ENCODE data around the gene ACYP2.

ACYP2 gene

DNA sequence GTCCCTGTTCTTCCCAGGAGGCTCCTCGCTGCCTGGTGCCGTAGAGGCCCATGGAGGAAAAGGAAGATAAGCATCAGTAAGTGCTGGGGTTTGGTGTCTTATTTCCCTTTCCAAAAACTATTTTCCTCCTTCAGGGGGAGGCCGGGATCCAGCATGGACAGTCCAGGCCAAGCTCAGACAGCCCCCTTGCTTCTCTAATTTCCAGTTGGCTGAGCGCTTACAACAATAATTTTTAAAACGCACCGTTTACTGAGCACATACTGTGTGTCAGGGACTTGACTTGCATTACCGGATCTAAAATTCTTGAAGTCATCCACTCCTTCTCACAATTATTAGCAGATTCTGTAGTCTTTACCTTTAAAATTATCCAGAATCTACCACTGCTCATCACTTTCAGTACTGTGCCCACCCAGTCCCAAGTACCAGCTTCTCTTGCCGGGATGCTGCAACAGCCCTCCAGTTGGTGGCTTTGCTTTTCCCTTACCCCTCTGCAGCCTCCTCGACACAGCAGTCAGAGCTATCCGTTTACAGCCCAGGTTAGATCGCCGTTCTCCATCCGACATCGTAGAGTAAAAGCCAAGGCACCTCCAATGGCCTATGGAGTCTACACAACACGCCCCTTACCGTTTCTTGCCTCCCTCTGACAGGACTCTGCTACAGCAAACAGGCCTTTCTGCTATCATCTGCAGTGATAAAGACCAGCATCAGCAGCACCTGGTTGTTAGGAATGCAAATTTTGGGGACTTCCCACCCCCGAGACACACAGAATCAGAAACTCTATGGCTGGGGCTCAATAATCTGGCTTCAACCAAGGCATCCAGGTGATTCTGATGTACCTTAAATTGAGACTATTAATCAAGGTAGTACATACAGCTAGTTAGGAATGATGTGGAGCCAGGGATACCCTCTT, 215.8 kb downstream of the ACYP2 start:
- DNase-seq, result no peak

DNA sequence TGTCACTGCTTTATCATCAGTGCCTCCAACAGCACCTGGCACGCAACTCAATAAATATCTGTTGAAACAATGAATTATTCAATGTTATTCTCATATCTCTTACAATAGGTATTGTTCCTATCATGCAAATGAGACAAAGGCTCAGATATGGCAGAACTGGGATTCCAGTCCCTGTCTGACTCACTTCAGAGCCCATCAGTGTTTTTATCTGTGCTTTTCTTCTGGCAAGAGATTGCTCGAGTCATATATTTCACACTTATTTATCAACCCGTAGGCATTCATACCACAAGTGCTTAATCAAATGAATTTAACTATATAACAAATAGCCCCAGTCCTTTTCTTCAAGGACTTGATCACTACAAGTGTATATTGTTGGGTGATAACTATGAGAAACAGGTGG, 217.0 kb downstream of the ACYP2 start:
- Histone ChIP-seq H3K9me3 (ENCODE audit: severe bottlenecking) (no peaks in the 10 kb centered on the region), H3K27me3 (ENCODE audit: insufficient read depth, low read depth, severe bottlenecking) (no peaks in the 10 kb centered on the region), H3K4me3 (ENCODE audit: low read depth, low read length) (no peak overlapping the region), H3K36me3 (no peaks in the 10 kb centered on the region), H3K27ac (no peak overlapping the region)
- no peak for DNase-seq
- TF ChIP-seq, protein P1, sequence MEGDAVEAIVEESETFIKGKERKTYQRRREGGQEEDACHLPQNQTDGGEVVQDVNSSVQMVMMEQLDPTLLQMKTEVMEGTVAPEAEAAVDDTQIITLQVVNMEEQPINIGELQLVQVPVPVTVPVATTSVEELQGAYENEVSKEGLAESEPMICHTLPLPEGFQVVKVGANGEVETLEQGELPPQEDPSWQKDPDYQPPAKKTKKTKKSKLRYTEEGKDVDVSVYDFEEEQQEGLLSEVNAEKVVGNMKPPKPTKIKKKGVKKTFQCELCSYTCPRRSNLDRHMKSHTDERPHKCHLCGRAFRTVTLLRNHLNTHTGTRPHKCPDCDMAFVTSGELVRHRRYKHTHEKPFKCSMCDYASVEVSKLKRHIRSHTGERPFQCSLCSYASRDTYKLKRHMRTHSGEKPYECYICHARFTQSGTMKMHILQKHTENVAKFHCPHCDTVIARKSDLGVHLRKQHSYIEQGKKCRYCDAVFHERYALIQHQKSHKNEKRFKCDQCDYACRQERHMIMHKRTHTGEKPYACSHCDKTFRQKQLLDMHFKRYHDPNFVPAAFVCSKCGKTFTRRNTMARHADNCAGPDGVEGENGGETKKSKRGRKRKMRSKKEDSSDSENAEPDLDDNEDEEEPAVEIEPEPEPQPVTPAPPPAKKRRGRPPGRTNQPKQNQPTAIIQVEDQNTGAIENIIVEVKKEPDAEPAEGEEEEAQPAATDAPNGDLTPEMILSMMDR (IDR thresholded peaks at IDR 0.05; ENCODE audit: low read depth, low read length), result no peak

More for the DNA sequence above, 215.8 kb downstream of the ACYP2 start:
- Histone ChIP-seq H3K4me3 (ENCODE audit: low read depth, low read length) (peak overlapping the region; percentile 54), H3K36me3 (no peaks in the 10 kb centered on the region), H3K27me3 (ENCODE audit: insufficient read depth, low read depth, severe bottlenecking) (no peaks in the 10 kb centered on the region), H3K9me3 (ENCODE audit: severe bottlenecking) (no peaks in the 10 kb centered on the region), H3K27ac (peak overlapping the region; percentile 94)
- TF ChIP-seq, protein P1 (IDR thresholded peaks at IDR 0.05; ENCODE audit: low read depth, low read length), result no peak

DNA sequence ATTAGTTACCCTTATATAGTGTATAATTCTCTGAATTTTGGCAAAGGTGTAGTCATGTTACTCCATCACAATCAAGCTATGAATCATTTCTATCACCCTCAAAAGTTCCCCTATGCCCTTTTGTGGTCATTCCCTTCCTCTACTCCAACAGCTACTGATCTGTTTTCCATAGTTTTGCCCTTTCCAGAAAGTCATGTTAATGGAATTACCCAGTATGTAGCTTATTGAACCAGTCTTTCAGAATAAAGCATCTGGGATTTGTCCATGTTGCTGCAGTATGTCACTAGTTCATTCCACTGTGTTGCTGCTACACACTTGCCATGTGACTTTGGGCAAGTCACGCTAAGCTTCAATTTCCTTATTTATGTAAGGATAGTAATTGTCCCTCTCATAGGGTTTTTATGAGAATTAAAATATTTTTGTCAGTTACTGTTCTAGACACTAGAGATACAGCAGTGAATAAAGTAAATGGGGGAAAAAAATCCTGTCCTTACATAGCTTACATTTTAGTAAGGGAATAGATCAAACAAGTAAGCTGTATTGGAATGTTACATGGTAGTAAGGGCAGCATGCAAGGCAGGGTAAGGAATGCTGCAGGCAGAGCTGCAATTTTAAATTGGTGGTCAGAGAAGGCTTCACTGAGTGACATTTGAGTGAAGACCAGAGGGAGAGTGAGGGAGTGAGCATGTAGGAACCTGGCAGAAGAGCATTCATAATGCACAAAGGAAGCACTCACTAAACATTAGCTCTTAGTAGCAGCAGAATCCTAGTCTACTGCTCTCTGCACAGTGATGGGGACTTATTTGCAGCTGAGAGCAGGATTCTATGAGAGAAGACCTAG, 220.9 kb downstream of the ACYP2 start:
- no peak for DNase-seq
- H3K4me3 ChIP-seq (ENCODE audit: low read depth, low read length), result no peak overlapping the region

DNA sequence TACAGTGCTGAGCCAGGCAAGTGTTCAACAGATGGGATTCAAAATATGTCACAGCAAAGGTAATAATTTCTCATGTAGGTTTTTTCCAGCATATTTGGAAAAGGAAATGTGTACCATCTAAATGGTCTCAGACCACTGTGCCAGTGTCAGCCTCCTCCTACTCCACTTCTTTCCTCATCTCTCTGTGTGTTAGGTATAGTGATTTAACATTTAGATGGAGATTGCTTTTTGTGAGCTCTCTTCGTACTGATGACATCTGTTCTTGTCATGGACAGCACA, 221.5 kb downstream of the ACYP2 start:
- DNase-seq, result no peak
- Histone ChIP-seq H3K27me3 (ENCODE audit: insufficient read depth, low read depth, severe bottlenecking) (no peaks in the 10 kb centered on the region), H3K27ac (no peak overlapping the region), H3K9me3 (ENCODE audit: severe bottlenecking) (no peaks in the 10 kb centered on the region), H3K4me3 (ENCODE audit: low read depth, low read length) (no peak overlapping the region), H3K36me3 (no peaks in the 10 kb centered on the region)
- TF ChIP-seq, protein P1 (IDR thresholded peaks at IDR 0.05; ENCODE audit: low read depth, low read length), result no peak

More for the DNA sequence above, 220.9 kb downstream of the ACYP2 start:
- TF ChIP-seq, protein P1 (IDR thresholded peaks at IDR 0.05; ENCODE audit: low read depth, low read length), result no peak
- no peaks in the 10 kb centered on the region for H3K27me3 ChIP-seq (ENCODE audit: insufficient read depth, low read depth, severe bottlenecking)
- H3K36me3 ChIP-seq, result no peaks in the 10 kb centered on the region
- no peaks in the 10 kb centered on the region for H3K9me3 ChIP-seq (ENCODE audit: severe bottlenecking)
- H3K27ac ChIP-seq, result no peak overlapping the region

DNA sequence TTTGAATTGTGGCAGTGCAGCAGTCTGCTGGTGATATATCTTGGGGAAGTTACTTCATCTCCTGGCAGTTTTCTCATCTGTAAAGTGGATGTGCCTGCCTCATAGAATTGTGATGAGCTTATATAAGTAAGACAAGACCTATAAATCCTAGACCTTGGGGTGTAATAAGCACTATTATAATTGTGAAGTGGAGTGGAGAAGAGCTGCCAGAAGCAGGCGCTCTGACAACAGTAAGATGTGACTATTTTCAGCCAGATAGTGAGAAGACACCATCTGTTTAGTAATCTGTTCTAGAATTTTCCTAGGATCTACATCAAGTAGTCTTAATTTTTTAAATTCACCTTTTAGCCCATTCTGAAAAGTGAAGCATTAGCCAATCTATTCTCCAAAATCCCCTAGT, 226.2 kb downstream of the ACYP2 start:
- Histone ChIP-seq H3K9me3 (ENCODE audit: severe bottlenecking) (no peaks in the 10 kb centered on the region), H3K4me3 (ENCODE audit: low read depth, low read length) (no peak overlapping the region), H3K36me3 (no peaks in the 10 kb centered on the region), H3K27me3 (ENCODE audit: insufficient read depth, low read depth, severe bottlenecking) (no peaks in the 10 kb centered on the region), H3K27ac (no peak overlapping the region)
- TF ChIP-seq, protein P1 (IDR thresholded peaks at IDR 0.05; ENCODE audit: low read depth, low read length), result no peak
- no peak for DNase-seq

All from WERI-Rb-1 (cell line).